NCI-H510A (cell line): ENCODE measurements around the gene ZER1.
"Not testable (repeated sequence)": the region's sequence is repeated elsewhere in the genome, so short reads cannot be mapped to it uniquely, and the experiment has no call there.

Source experiments
- DNase-seq: peaks from one replicate; lab custom pipeline; 2025; lab: John Stamatoyannopoulos, UW

ZER1 gene

GRCh38 chr9:128715436-128715750, 56.3 kb downstream of the ZER1 start:
- DNase-seq = no peak

GRCh38 chr9:128714586-128715435, 56.9 kb downstream of the ZER1 start:
- no peak for DNase-seq

GRCh38 chr9:128713941-128714573, 57.7 kb downstream of the ZER1 start:
- DNase-seq = no peak

DNA sequence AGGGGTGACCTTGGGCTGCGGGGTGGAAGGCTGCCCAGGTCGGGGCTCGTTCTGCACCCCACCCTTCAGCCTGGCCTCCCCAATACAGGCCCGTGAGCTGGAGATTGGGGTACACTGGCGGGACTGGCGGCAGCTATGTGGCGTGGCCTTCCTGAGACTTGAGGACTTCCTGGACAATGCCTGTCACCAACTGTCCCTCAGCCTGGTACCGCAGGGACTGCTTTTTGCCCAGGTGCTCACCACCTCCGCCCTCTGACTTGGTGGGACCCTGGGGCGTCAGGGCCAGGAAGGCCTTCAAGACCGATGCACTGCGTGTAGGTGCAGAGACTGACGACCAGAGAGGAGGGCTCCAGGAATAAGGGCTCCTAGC, 58.3 kb downstream of the ZER1 start:
- no peak for DNase-seq

GRCh38 chr9:128712451-128713410, 59.0 kb downstream of the ZER1 start:
- no peak for DNase-seq

DNA sequence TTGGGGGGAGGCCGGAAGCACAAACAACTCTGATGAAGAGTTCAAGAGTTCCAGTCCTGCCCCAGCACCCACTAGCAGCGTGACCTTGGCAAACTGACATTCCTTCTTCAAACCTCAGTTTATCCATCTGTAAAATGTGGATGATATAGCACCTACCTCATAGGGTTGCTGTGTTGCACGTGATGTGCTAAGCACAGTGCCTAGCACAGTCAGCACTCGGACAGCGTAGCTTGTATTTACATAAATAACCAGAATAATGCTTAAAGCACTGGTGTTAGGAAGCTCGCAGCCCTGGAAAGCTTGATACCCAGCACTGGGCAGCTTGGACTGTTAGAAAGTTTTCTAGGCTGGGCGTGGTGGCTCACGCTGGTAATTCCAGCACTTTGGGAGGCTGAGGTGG, 64.3 kb downstream of the ZER1 start:
- no peak for DNase-seq

DNA sequence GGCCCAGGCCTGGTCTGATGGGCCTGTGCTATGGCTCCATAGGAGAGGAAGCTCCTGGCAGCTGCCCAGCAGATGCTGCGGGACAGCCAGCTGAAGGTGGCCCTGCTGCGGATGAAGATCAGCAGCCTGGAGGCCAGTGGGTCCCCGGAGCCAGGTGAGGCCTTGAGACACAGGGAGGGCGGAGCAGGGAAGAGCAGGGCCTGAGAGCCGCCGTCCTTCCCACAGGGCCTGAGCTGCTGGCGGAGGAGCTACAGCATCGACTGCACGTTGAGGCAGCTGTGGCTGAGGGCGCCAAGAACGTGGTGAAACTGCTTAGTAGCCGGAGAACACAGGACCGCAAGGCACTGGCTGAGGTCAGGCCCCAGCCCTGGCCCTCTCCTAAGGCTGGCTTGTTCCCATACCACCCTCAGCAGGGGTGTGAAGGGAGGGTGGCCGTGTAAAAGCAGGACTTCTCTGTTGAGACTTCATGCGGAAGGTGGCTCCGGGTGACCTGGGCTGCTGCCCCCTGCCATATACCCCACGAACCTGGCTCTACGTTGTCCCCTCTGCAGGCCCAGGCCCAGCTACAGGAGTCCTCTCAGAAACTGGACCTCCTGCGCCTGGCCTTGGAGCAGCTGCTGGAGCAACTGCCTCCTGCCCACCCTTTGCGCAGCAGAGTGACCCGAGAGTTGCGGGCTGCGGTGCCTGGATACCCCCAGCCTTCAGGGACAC, 64.9 kb downstream of the ZER1 start:
- DNase-seq = no peak

DNA sequence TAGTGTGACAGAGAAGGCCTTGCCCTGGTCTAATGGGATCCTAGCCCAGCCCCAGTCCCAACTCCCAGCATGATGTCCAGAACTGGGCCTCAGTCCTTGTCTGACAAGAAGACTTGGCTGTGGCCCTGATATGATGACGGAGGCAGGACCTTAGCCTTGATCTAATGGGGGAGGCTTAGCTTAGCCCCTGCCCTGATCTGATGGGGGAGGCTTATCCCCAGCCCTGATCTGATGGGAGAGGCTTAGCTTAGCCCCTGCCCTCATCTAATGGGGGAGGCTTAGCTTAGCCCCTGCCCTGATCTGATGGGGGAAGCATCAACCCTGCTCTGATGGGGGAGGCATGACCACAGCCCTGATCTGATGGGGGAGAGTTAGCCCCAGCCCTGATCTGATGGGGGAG, 65.7 kb downstream of the ZER1 start:
- no peak for DNase-seq

- no peak for DNase-seq
Observed at GRCh38 chr9:128705051-128705965, 66.4 kb downstream of the ZER1 start.

GRCh38 chr9:128704356-128704670, 67.4 kb downstream of the ZER1 start:
- DNase-seq = no peak

DNA sequence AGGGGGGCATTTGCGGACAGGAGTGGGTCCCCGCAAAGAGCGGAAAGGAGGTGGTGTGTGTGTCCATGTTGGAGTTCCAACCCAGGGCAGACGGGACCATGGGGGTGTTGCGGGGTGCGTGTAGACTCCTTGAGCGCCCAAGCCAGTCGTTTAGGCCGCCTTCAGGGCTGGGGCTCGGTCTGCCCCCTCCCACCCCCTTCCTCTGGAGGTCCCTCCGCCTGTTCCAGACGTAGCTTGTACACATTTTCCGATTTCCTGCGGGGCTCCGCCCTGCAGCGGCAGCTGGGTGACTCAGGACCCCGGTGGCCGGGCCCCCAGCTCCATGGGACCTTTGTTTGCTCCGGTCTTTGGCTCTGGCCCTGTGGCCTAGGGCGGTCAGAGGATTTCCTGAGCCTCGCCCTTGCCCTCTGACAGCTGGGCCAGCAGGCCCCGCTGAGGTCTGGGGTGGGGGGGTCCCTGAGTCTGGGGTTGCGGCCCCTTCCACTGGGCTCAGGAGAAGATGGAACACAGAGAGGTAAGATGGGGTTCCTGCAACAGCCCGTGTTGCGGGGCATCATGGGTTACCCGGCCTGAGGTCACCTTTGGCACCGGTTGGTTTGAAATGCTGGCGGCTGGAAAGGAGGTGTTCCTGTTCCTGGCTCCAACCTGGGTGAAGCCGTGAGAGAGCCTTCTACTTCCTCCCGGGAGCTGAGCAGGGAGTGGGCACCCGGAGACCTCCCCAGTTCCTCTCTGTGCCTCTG, 67.9 kb downstream of the ZER1 start:
- DNase-seq = no peak

DNA sequence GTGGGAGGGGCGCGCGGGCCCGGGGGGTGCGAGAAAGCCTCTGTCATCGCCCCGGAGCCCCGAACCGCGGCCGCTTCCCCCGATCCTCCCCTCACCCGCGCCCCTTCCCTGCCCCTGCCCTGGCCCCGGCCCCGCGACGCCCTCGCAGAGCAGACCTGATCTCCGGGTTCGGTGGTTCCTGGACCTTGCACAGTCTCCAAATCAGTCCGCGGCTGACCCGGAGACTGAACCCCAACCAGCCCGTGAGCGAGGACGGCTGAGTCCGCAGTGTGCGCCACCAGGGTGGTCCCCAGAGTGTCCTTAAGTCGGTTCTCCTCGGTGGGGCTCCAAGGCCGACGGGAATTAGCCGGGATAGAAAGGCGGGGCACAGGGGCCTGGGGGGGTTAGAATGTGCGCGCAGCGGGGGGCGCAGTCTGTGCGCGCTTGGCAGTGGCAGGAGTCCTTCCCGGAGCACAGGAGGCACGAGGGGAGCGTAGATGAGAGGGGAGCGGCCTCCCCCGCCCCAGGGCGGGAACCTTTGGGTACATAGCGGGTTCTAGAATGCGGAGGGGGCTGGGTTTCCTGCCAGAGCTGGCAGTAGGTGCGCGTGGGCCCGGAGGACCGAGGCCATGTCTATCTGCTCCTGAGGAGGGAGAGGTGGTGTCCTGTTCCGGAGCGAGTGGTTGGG, 68.6 kb downstream of the ZER1 start:
- no peak for DNase-seq

DNA sequence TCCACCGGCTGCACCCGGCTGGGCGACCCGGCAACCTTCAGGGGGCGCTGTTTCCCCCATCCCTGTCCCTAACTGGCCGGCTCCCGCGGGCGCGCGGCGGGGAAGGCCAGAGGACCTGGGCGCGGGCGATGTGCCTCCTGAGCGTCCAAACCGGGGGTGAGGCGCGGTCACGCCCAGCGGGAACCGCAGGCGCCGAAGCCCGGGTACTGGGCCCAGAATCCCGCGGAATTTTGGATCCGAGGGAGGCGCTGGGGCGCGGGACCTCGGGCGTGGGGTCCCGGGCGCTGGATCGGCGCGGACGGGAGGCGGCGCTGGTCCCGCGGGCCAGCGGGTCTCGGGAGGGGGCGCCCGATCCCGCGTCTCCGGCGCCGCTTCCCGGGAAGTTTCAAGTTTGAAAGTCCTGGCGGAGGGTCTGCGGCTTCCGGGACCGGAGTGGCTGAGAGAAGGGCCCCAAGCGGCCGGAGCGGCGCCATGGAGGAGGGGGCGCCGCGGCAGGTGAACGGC, 69.2 kb downstream of the ZER1 start, which contains the start of gene PKN3:
TSS of gene PKN3 (plus strand) at position 59 of the 504 bp plus-strand sequence. CDS start at position 472, 413 bp downstream.
- peak; percentile 69 for DNase-seq

- DNase-seq = no peak
Observed at GRCh38 chr9:128701227-128701854, 70.4 kb downstream of the ZER1 start.

DNA sequence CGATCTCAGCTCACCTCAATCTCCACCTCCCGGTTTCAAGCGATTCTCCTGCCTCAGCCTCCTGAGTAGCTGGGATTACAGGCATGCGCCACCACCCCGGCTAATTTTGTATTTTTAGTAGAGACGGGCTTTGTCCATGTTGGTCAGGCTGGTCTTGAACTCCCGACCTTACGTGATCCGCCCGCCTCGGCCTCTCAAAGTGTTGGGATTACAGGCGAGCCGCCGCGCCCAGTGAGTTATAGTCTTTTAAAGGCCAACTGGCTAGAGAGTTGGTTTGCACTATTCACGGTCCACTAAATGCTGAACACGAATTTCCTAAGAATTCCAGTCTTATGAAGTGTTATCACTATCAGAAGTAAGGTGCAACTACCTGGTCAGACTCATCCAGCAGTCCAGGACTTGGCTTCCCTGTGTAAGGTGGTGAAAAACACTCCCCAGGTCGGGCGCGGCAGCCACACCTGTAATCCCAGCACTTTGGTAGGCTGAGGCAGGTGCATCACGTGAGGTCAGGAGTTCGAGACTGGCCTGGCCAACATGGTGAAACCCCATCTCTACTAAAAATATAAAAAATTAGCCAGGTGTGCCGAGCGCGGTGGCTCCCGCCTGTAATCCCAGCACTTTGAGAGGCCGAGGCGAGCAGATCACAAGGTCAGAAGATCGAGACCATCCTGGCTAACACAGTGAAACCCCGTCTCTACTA, 72.5 kb downstream of the ZER1 start:
- DNase-seq = not testable (repeated sequence)

GRCh38 chr9:128696923-128697707, 74.6 kb downstream of the ZER1 start:
- DNase-seq = no peak

- DNase-seq = no peak
Observed at GRCh38 chr9:128694344-128694743, 77.4 kb downstream of the ZER1 start.

DNA sequence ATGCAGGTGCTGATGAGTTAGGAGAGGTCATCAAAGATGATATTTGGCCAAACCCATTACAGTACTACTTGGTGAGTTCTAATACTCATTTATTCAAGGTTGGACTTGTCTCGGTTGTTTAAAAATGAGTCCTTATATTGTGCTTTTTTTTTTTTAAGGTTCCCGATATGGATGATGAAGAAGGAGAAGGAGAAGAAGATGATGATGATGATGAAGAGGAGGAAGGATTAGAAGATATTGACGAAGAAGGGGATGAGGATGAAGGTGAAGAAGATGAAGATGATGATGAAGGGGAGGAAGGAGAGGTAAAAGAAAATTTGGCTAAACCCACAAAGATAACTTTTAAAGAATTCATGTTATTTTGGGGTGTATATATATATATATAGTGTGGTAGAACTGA, 78.0 kb downstream of the ZER1 start:
- not testable (repeated sequence) for DNase-seq
